PC-9 (cell line): ENCODE measurements around the gene DNAJB8. TPM values are rescaled to one million over a fixed set of nuclear protein-coding genes. Genes with fewer than 3 reads are reported as not detected.
A peak's percentile ranks its signal among the peaks of the same experiment; 100 is the strongest.

Experiments used
- BruUV-seq: library from RNA; stranded (reverse); fragments of 400-500 nt; replicated peaks from 2 replicates; lab custom pipeline; 2021; lab: Mats Ljungman, UMichigan
- CTCF ChIA-PET: fragments of 300-600 bp; sonication (Branson Sonifier 250); formaldehyde crosslinking; loops from one replicate; lab custom pipeline; 2022; ENCODE audit warnings: antibody characterized with exemption; lab: Charles Lee
- POLR2A ChIA-PET: fragments of 300-600 bp; sonication (Branson Sonifier 250); formaldehyde crosslinking; loops from one replicate; lab custom pipeline; 2022; ENCODE audit warnings: antibody characterized with exemption; ENCODE audit not compliant: unreplicated experiment; lab: Charles Lee
- DNase-seq, 2 experiments: peaks; one replicate each; pipeline versions ENCODE4 v3.0.0 to v3.0.0-alpha.2; 2015 to 2022; ENCODE audit warnings: mixed read lengths in 1 of 2
- H2AFZ ChIP-seq: fragments of 200-600 bp; sonication (generic); 2 replicates; pipeline ENCODE4 v1.8.1; 2017; ENCODE audit warnings: antibody characterized with exemption
- H3F3A ChIP-seq: fragments of 200-600 bp; sonication (generic); 2 replicates; pipeline ENCODE4 v1.8.1; 2017; ENCODE audit warnings: antibody characterized with exemption, mild to moderate bottlenecking, low read depth; ENCODE audit not compliant: insufficient read depth
- H3K27ac ChIP-seq: fragments of 200-600 bp; sonication (generic); 2 replicates; pipeline ENCODE4 v1.6.1; 2016; ENCODE audit warnings: mixed run types
- H3K27me3 ChIP-seq: fragments of 200-600 bp; sonication (generic); 2 replicates; pipeline ENCODE4 v1.6.1; 2016; ENCODE audit warnings: low read depth, mixed run types; ENCODE audit not compliant: insufficient read depth
- H3K36me3 ChIP-seq: fragments of 200-600 bp; sonication (generic); 2 replicates; pipeline ENCODE4 v1.6.1; 2016; ENCODE audit warnings: low read depth, mixed run types
- H3K4me1 ChIP-seq: fragments of 200-600 bp; sonication (generic); replicated peaks from 2 replicates; pipeline ENCODE4 v1.6.1; 2016; ENCODE audit warnings: mixed run types; ENCODE audit not compliant: insufficient read depth
- H3K4me2 ChIP-seq: fragments of 200-600 bp; sonication (generic); 2 replicates; pipeline ENCODE4 v1.6.1; 2017; ENCODE audit warnings: mixed run types
- H3K4me3 ChIP-seq: fragments of 200-600 bp; sonication (generic); 2 replicates; pipeline ENCODE4 v1.6.1; 2016; ENCODE audit warnings: mixed run types
- H3K79me2 ChIP-seq: fragments of 200-600 bp; sonication (generic); 2 replicates; pipeline ENCODE4 v1.6.1; 2017; ENCODE audit warnings: low read depth, mixed run types
- H3K9me2 ChIP-seq: fragments of 200-600 bp; sonication (generic); 2 replicates; pipeline ENCODE4 v1.8.1; 2017; ENCODE audit warnings: mild to moderate bottlenecking; ENCODE audit not compliant: insufficient read depth
- H3K9me3 ChIP-seq: fragments of 200-600 bp; sonication (generic); 2 replicates; pipeline ENCODE4 v1.8.1; 2016; ENCODE audit warnings: low read depth; ENCODE audit not compliant: insufficient read depth
- H4K20me1 ChIP-seq: fragments of 200-600 bp; sonication (generic); 2 replicates; pipeline ENCODE4 v1.8.1; 2017; ENCODE audit not compliant: insufficient read depth
- EZH2 ChIP-seq: fragments of 200-600 bp; sonication (generic); IDR thresholded peaks from 2 replicates; pipeline ENCODE4 v1.8.0; 2017; ENCODE audit warnings: antibody characterized with exemption, low read depth
- intact Hi-C: fragments of 100-400 bp; cut with micrococcal nuclease; formaldehyde crosslinking; loops from one replicate; pipeline ENCODE4 v1.10.0; 2022; ENCODE audit not compliant: unreplicated experiment
- total RNA-seq: library from RNA; stranded (reverse); gene quantifications from 2 replicates; pipeline ENCODE4 v1.2.3, GENCODE V29; 2021
- TF ChIP-seq, protein P1 (sequence below): fragments of 200-600 bp; sonication (generic); conservative IDR thresholded peaks from 2 replicates; pipeline ENCODE4 v1.6.1; 2017; ENCODE audit warnings: mixed run types, antibody characterized with exemption, mild to moderate bottlenecking, moderate library complexity

The DNAJB8 gene
- total RNA-seq, 1 experiment from 2014 or later = not detected

- Histone ChIP-seq H3K4me2 (peak overlapping the region; percentile 62), H3K4me3 (no peak overlapping the region)
- CTCF ChIA-PET = interaction anchor here (0.5 kb wide), 1 partner anchor 282 kb away, joined by 6 read pairs; no protein-coding TSS in a partner anchor
Observed at GRCh38 chr3:128416578-128417211, 50.0 kb downstream of the DNAJB8 start.

DNA sequence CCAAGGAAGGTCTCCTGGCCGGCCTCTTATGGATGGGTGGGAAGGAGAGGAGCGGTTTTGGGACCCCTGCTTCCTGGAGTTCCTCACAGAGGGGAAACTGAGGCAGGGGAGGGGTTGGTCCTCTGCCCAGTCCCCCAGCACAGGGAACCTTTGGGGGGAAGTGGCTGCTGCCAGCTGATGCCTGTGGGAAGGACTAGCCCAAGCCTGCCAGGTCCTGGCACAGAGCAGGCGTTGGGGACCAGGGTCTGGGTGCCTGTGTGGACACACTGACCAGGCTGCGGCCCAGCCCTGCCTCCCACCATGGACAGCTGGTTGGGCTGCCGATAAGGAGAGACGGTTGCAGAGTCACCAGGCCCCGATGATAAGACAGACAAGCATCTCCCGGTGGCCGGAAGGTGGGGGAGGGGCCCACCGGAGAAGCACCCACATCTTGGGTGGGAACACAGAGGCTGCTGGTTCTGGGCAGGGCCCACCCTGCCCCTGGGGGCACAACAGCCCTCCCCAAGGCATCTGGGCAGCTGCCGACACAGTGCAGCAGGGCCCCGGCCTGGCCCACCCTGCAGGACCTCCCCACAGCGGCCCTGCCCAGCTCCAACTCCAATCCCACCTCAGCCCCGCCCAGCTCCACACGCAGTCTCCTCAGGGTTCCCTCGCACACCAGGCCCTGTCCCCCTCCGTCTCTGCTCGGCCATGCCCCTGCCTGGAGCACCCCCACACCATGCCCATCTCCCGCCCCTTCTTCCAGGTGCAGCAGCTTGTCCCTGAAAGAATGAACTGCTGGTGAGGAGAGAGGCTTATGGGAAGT, 50.7 kb downstream of the DNAJB8 start:
- no peaks in the 10 kb centered on the region for H3K9me3 ChIP-seq
- no peak overlapping the region for H3K4me3 ChIP-seq
- TF ChIP-seq EZH2 = no peak
- TF ChIP-seq, protein P1, sequence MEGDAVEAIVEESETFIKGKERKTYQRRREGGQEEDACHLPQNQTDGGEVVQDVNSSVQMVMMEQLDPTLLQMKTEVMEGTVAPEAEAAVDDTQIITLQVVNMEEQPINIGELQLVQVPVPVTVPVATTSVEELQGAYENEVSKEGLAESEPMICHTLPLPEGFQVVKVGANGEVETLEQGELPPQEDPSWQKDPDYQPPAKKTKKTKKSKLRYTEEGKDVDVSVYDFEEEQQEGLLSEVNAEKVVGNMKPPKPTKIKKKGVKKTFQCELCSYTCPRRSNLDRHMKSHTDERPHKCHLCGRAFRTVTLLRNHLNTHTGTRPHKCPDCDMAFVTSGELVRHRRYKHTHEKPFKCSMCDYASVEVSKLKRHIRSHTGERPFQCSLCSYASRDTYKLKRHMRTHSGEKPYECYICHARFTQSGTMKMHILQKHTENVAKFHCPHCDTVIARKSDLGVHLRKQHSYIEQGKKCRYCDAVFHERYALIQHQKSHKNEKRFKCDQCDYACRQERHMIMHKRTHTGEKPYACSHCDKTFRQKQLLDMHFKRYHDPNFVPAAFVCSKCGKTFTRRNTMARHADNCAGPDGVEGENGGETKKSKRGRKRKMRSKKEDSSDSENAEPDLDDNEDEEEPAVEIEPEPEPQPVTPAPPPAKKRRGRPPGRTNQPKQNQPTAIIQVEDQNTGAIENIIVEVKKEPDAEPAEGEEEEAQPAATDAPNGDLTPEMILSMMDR = no peak
- H3K27ac ChIP-seq = no peak overlapping the region
- ChIA-PET CTCF (interaction anchor here (0.5 kb wide), 1 partner anchor 282 kb away, joined by 6 read pairs; no protein-coding TSS in a partner anchor), POLR2A (no interaction called here)
- no peaks in the 10 kb centered on the region for H4K20me1 ChIP-seq
- BruUV-seq = no TSS peak
- no peaks in the 10 kb centered on the region for H3K79me2 ChIP-seq
- peaks cover 24% of the 10 kb centered on the region for H3K4me1 ChIP-seq
- intact Hi-C loops = loop anchor here (2.0 to 5.0 kb wide), 3 partner anchors 55 to 245 kb away; no protein-coding TSS in a partner anchor
- H3K27me3 ChIP-seq = no peaks in the 10 kb centered on the region
- no peak overlapping the region for H2AFZ ChIP-seq
- peak overlapping the region; percentile 55 for H3K4me2 ChIP-seq
- no peaks in the 10 kb centered on the region for H3K9me2 ChIP-seq
- DNase-seq = no peak
- H3F3A ChIP-seq = peaks cover 3% of the 10 kb centered on the region; the same call in 1 of the 2 replicates
- no peaks in the 10 kb centered on the region for H3K36me3 ChIP-seq

More at GRCh38 chr3:128416578-128417211, 50.0 kb downstream of the DNAJB8 start:
- TF ChIP-seq, protein P1 = no peak
- TF ChIP-seq EZH2 = no peak
- POLR2A ChIA-PET = no interaction called here
- H3K27ac ChIP-seq = no peak overlapping the region
- DNase-seq = peak; percentile 96 to 98
- no TSS peak for BruUV-seq
- no peaks in the 10 kb centered on the region for H4K20me1 ChIP-seq
- H3K36me3 ChIP-seq = no peaks in the 10 kb centered on the region
- intact Hi-C loops = loop anchor here (1.0 to 5.0 kb wide), 4 partner anchors 33 to 246 kb away; no protein-coding TSS in a partner anchor
- H3K27me3 ChIP-seq = no peaks in the 10 kb centered on the region
- peaks cover 30% of the 10 kb centered on the region for H3K4me1 ChIP-seq
- no peaks in the 10 kb centered on the region for H3K9me3 ChIP-seq
- H3K79me2 ChIP-seq = no peaks in the 10 kb centered on the region
- peaks cover 3% of the 10 kb centered on the region; the same call in 1 of the 2 replicates for H3F3A ChIP-seq
- no peaks in the 10 kb centered on the region for H3K9me2 ChIP-seq
- H2AFZ ChIP-seq = no peak overlapping the region

- Histone ChIP-seq H3K4me3 (no peak overlapping the region), H3K27ac (no peak overlapping the region), H3K36me3 (no peaks in the 10 kb centered on the region), H2AFZ (no peak overlapping the region), H3K4me2 (no peak overlapping the region), H3K4me1 (peaks cover 22% of the 10 kb centered on the region), H3K27me3 (no peaks in the 10 kb centered on the region), H3F3A (peaks cover 3% of the 10 kb centered on the region; the same call in 1 of the 2 replicates), H3K79me2 (no peaks in the 10 kb centered on the region), H3K9me2 (no peaks in the 10 kb centered on the region), H4K20me1 (no peaks in the 10 kb centered on the region), H3K9me3 (no peaks in the 10 kb centered on the region)
- CTCF ChIA-PET = interaction anchor here (0.6 kb wide), 1 partner anchor 16 kb away, joined by 3 read pairs; no protein-coding TSS in a partner anchor
- TF ChIP-seq, protein P1 = no peak
- TF ChIP-seq EZH2 = no peak
- BruUV-seq = no TSS peak
- no peak for DNase-seq
- POLR2A ChIA-PET = no interaction called here
- intact Hi-C loops = loop anchor here (5.0 kb wide), 1 partner anchor 188 kb away; no protein-coding TSS in a partner anchor
Observed at GRCh38 chr3:128415200-128415772, 51.4 kb downstream of the DNAJB8 start.
